Umbilical cord (tissue), 2 donors: ENCODE results near the gene MICAL3. TPM values are rescaled to one million over a fixed set of nuclear protein-coding genes. Genes with fewer than 3 reads are reported as not detected.

Experiments
- DNase-seq: peaks from one replicate; pipeline ENCODE4 v3.0.0-alpha.2; 2015; ENCODE audit warnings: low spot score
- total RNA-seq: library from RNA; depleted of rRNA; stranded (reverse); fragments of >200 nt; gene quantifications from one replicate; pipeline ENCODE4 v1.2.3, GENCODE V29; 2014; ENCODE audit warnings: low replicate concordance; ENCODE audit not compliant: insufficient read depth

The MICAL3 gene
- total RNA-seq, 1 donor from 2014 or later: 30.1 TPM

GRCh38 chr22:17795661-17796548, 228.5 kb downstream of the MICAL3 start:
- no peak for DNase-seq

DNA sequence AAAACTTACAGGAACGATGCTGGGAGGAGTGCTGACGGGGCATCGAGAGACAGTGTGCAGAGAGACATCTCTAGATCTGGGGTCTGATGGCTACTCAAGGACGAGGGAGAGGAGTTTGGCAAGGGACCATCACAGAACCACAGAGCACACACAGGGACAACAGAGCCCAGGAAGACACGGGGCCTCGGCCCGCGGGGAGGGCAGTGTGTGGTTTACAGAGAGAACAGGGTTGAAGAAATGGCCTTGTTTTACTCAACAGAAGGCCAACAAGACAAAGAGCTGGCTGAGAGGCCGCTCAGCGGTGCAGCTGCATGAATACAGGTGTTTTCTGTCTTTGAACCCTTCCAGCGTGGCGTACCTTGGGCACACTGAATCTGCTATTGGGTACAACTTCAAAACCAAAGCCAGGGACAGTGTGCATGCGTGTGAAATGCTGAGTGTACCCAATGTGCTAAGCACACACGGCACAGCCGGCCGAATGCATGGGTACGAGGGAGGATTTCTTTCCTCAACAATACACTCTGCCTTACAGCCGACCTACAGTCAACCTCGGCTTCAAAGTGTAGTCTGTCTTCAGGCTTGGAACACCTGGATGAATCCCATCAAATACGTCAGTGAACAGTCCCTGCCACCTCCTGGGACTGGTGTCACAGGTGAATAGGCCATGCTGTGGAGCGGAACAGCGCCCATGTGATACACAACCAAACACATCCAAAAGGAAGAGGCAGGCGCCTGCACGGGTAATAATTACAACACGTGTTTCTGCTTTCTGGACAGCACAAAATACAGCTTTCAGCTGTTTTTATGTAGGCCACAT, 229.4 kb downstream of the MICAL3 start:
- DNase-seq: no peak

DNA sequence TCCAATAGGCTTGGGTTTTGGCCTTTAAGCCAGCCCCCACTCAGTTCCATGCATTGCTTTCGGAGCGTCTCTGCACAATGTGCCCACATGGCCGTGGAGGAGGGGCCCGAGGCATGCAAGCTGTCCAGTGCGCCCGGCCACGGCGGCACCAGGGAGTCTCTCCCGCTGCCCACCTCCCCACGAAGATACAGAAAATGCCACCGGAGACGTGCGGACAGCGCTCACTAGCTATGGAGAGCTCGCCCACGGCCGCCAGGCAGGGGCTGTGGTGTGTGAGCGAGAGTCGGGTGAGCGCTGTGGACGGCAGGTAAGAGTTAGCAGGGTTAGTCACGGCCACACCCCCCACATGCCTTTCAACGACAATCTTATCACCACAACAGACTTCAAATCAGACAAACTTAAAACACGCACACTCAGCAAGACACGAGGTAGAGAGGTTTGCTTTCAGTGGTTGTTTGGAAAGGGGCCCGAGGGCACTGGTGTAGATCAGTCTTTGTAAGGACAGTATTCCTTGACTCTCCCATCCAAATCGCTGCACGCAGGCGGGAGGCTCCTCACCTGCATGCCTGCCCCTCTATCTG, 231.4 kb downstream of the MICAL3 start:
- no peak for DNase-seq

DNA sequence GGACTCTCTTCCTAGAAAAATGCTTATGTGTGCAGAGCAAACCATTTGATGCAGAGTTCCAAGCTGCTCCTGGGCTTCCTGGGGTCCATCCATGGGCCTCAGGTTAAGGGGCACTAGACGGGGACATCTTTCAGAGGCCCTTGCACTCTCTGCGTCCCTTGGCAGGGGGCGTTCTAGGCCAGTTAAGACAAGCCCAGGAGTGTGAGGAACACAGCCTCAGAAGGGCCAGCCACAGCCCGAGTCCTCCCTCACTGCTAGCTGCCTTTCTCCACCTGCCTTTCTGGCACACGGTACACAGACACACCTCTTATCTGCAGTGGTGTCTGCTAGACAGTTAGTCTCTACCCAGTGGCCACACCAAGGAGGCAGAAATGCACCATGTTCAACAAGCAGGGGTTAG, 232.1 kb downstream of the MICAL3 start:
- DNase-seq: no peak

GRCh38 chr22:17791196-17791595, 233.2 kb downstream of the MICAL3 start:
- DNase-seq: no peak

DNA sequence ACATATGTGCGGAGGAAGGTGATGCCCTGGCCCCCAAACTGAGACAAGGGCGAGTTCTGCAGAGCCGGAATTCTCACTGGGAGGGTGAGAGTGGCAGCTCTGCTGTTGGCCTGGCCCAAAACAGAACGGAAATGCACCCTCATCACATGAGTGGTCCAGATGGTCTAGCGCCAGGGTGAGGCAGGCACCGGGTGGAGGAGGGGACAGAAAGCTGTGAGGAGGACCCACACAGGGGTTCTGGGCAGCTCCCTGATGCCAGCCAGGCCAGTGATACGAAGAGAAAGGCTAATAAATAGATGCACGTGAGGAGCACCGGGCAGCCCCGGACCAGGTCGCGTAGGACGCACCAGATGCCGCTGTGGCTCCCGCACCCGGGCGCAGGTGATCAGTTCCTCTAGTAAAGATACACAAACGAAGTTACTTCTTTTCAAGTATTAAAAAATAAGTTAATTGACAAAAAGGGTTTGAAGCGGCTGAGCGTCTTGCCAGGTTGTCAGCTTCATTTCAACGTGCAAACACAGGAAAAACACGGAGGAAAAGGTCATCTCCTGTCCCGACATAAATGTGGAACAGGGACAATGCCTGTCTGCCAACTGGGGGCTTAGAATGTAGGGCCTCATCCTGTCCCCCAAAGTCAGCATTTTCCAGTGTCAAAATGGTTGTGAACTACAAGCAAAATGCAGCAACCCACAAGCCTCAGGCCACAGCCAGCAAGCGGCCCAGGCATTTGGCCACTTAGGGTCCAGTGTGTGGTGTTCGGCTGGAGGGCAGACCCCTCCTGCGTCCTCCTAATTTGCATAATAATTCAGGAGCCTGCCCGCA, 234.8 kb downstream of the MICAL3 start:
- DNase-seq: no peak

DNA sequence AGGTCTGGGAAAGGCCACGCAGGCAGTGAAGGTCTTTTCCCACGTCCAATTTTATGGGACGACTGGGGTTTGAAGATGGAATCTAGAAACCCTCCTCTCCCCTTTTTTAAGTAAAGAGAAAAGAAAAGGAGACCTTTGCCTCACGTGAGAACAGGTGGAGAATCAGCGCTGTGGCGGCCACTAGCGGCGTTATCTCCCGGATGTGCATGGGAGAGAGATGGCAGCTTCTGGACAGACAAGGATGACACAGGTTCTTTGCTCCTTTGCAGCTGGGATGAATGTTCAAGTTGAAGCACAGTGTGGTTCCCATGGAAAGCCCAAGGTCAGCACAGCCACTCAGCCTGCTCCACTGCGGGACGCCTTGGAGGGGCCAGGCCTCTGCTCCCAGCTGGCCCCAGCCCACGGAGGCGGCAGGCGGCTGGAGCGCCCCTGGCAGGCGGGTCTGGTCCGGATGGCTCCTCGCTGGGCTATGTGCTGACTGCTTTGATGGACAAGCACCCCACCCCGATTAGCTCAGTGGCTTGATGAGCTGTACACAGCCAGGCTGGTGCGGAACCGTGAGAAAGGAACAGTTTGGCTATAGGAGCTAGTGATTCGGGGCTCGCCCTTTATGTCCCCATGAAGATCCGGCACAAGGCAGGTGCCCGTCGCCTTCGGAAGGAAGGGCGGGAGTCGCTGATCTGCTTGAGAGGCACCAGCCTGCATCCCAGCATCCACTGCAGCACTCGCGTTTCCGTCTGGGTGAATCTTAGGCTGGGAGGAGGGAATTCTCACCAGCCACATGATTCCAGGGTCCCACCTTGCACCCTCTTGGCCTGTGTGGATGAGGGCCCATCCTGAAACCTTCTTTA, 235.6 kb downstream of the MICAL3 start:
- DNase-seq: no peak

DNA sequence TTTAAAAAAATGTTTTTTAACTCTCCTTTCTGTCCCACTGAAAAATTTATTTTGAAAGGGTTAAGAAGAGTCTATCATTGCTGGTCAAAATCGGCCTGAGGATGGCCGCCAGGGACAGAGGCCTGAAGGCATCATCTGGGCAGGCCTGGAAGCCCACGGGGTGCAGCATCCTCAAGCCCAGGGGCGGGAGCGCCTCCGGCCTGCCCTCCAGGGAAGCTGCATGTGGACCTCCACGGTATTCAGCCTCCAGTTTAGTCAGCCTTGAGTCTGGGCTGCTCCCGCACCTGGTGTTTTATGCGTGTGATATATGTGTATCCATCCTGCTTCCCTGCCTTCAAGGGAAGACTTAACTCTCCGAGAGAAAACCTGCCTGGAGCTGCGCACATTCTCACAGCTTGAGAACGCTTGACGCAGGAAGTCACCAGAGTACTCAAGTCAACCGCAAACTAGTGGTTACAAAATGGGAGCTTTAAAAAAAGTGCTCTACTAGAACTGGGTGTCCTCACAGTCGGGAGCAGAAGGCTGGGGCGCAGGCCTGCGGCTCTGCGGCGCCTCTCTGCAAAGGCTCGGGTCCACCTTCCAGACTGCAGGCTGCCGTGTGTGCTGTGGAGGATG, 236.5 kb downstream of the MICAL3 start:
- DNase-seq: no peak

GRCh38 chr22:17787241-17787640, 237.1 kb downstream of the MICAL3 start:
- DNase-seq: no peak

DNA sequence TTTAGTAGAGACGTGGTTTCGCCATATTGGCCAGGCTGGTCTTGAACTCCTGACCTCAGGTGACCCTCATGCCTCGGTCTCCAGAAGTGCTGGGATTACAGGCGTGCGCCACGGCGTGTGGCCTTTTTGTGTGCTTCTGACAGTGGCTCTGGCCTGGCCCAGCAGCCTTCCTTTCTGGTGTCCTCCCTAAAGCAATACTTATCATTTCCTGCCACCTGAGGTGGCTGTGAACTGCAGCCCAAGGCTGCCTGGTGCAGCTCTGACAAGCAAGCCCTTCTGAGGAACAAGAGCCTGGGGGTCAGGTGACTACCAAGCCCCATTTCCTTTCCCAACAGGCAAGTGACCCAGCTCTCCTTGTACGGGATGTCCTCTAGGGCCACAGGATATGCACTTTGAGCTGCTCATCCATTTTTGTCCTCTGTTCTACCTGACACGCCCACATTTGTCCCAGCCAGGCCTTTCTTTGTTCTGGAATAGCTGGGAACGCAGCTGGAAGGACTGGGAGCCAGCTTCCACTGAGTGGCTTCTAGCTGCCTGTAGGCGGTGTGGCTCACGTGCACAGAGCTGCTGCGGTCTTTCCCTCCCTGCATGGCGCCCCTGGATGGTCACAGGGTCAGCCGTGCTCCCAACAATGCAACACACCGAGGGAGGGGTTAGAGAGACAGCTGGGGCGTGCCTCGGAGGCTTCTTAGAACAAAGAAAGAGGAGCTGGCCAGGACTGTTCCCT, 237.8 kb downstream of the MICAL3 start:
- no peak for DNase-seq

GRCh38 chr22:17785185-17786184, 238.9 kb downstream of the MICAL3 start:
- no peak for DNase-seq

DNA sequence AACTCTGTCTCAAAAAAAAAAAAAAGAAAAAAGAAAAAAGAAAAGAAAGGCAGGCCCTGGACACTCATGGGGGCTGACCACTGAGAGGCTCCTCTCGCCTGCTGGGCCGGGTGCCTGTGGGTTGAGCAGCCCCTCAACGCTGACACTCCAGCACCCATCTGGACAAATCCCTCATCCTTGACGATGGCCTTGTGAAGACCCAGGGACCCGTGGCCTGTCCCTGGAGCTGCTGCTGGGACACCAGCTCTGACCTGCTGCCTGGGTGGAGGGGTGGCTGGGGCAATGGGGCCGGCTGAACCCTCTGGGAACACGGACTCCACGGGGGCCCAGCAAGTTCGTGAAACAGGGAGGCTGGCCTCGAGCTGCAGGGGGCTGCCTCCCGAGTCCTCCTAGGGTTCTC, 239.6 kb downstream of the MICAL3 start:
- DNase-seq: no peak

- DNase-seq: no peak
Observed at GRCh38 chr22:17783773-17784480, 240.4 kb downstream of the MICAL3 start.

DNA sequence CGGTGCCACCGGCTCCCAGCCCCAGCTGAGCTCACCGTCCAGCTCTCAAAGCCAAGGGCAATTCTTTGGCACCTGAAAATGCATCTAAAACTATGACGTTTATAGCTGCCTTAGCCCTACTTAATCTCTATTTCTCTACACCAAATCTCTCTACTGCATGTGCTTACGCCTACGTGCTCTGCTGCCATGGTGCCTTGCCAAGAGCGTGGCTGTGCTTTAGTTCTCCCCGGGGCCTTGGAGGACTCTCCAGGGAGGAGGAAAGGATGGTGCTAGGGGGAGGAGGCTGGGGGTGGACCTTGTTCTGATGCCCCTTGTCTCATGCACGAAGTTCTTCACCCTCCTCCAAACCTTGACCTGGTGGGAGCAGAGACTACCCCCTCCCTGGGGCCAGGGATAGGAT, 241.0 kb downstream of the MICAL3 start:
- peak; percentile 71 for DNase-seq

DNA sequence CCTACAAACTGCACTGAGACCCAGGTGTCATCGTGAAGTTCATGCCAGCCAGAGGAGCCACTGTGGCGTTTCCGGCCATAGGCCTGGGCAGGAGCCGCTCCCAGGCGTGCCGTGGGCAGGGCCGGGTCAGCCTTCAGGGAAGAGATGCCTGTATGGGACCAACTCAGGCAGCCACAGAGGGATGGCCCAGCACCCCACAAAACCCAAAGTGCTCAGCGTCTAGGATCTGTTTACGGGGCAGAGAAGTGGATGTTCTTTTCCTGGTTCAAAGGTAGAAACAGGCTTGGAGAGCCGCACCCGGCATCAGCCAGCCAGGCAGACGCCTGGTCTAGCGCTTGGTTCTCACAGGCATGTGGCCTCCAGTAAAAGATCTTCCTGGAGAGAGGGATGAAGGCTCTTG, 241.7 kb downstream of the MICAL3 start:
- DNase-seq: no peak

- no peak for DNase-seq
Observed at GRCh38 chr22:17782158-17782557, 242.2 kb downstream of the MICAL3 start.

GRCh38 chr22:17781319-17782031, 242.9 kb downstream of the MICAL3 start:
- peak; percentile 56 for DNase-seq
